ENCODE data around the gene BCAS1.

- no peak for TF ChIP-seq CTCF (IDR thresholded peaks at IDR 0.05)
- no peak for TF ChIP-seq POLR2A (IDR thresholded peaks at IDR 0.05)
Observed at GRCh38 chr20:53901497-53902096, 168.8 kb downstream of the BCAS1 start.

Data from body of pancreas (tissue), 4 donors.